GM12873 (cell line): Measurements from ENCODE around the gene DDX41.
A peak's percentile ranks its signal among the peaks of the same experiment; 100 is the strongest.

Experiments
- CTCF ChIP-seq: IDR thresholded peaks from 2 replicates; pipeline ENCODE4 v1.5.1; 2012; ENCODE audit warnings: low read depth, mild to moderate bottlenecking, moderate library complexity, low read length, control low read depth; ENCODE audit not compliant: insufficient read depth; ENCODE audit errors: missing control alignments

DDX41 gene

GRCh38 chr5:177493795-177494345, 22.9 kb downstream of the DDX41 start:
- no peak for TF ChIP-seq CTCF

- TF ChIP-seq CTCF: no peak
These were observed 23.9 kb downstream of the DDX41 start for GRCh38 chr5:177492841-177493240.

- no peak for TF ChIP-seq CTCF
These were observed 24.6 kb downstream of the DDX41 start for GRCh38 chr5:177491983-177492746.

GRCh38 chr5:177491429-177491945, 25.3 kb downstream of the DDX41 start:
- peak; percentile 60 for TF ChIP-seq CTCF

GRCh38 chr5:177490992-177491391, 25.8 kb downstream of the DDX41 start:
- TF ChIP-seq CTCF: no peak

- TF ChIP-seq CTCF: no peak
These were observed 26.3 kb downstream of the DDX41 start for GRCh38 chr5:177490311-177490991.

- TF ChIP-seq CTCF: no peak
These were observed 27.5 kb downstream of the DDX41 start for GRCh38 chr5:177489119-177489716.
